ENCODE results near the gene UBE2QL1.

The UBE2QL1 gene

GRCh38 chr5:6410421-6410820 lies 38.2 kb upstream of the UBE2QL1 start:
- no peaks in the 10 kb centered on the region for H3K4me1 ChIP-seq

GRCh38 chr5:6411141-6411540 lies 37.5 kb upstream of the UBE2QL1 start:
- TF ChIP-seq CTCF (IDR thresholded peaks at IDR 0.05): no peak
- no peak for DNase-seq
- Histone ChIP-seq H3K4me3 (no peak overlapping the region), H3K36me3 (no peaks in the 10 kb centered on the region), H3K4me1 (no peaks in the 10 kb centered on the region), H3K9me3 (no peaks in the 10 kb centered on the region), H3K27ac (no peak overlapping the region), H3K27me3 (peaks cover 0 to 16% of the 10 kb centered on the region in 2 donors)
- intact Hi-C loops (cut with DNase I; ENCODE audit: low total_unique reads): no loop called here

More at GRCh38 chr5:6410421-6410820, 38.2 kb upstream of the UBE2QL1 start:
- DNase-seq: no peak
- Histone ChIP-seq H3K9me3 (no peaks in the 10 kb centered on the region), H3K27ac (no peak overlapping the region), H3K27me3 (peaks cover 0 to 16% of the 10 kb centered on the region in 2 donors), H3K36me3 (no peaks in the 10 kb centered on the region), H3K4me3 (no peak overlapping the region)
- TF ChIP-seq CTCF (IDR thresholded peaks at IDR 0.05): no peak
- intact Hi-C loops (cut with DNase I; ENCODE audit: low total_unique reads): no loop called here

GRCh38 chr5:6412811-6413210 lies 35.8 kb upstream of the UBE2QL1 start:
- peaks cover 0 to 12% of the 10 kb centered on the region in 2 donors for H3K27me3 ChIP-seq
- intact Hi-C loops (cut with DNase I; ENCODE audit: low total_unique reads): no loop called here
- TF ChIP-seq CTCF (IDR thresholded peaks at IDR 0.05): no peak
- no peak overlapping the region for H3K27ac ChIP-seq
- no peak for DNase-seq
- H3K4me3 ChIP-seq: no peak overlapping the region
- no peaks in the 10 kb centered on the region for H3K36me3 ChIP-seq
- no peaks in the 10 kb centered on the region for H3K4me1 ChIP-seq
- H3K9me3 ChIP-seq: no peaks in the 10 kb centered on the region

GRCh38 chr5:6417657-6418056 lies 31.0 kb upstream of the UBE2QL1 start:
- DNase-seq: no peak
- TF ChIP-seq CTCF (IDR thresholded peaks at IDR 0.05): no peak
- Histone ChIP-seq H3K4me3 (no peak overlapping the region), H3K36me3 (no peaks in the 10 kb centered on the region), H3K27me3 (peaks cover 0 to 2% of the 10 kb centered on the region in 2 donors), H3K4me1 (peaks cover 0 to 16% (median 8%) of the 10 kb centered on the region in 4 donors), H3K27ac (no peak overlapping the region), H3K9me3 (no peaks in the 10 kb centered on the region)
- intact Hi-C loops (cut with DNase I; ENCODE audit: low total_unique reads): no loop called here

GRCh38 chr5:6418679-6419276 lies 29.9 kb upstream of the UBE2QL1 start:
- peaks cover 0 to 16% (median 8%) of the 10 kb centered on the region in 4 donors for H3K4me1 ChIP-seq
- intact Hi-C loops (cut with DNase I; ENCODE audit: low total_unique reads): no loop called here

More at GRCh38 chr5:6418679-6419276, 29.9 kb upstream of the UBE2QL1 start:
- no peak for TF ChIP-seq CTCF (IDR thresholded peaks at IDR 0.05)
- no peaks in the 10 kb centered on the region for H3K36me3 ChIP-seq
- no peak overlapping the region for H3K4me3 ChIP-seq
- H3K9me3 ChIP-seq: no peaks in the 10 kb centered on the region
- no peak for DNase-seq
- H3K27ac ChIP-seq: no peak overlapping the region
- peaks cover 0 to 2% of the 10 kb centered on the region in 2 donors for H3K27me3 ChIP-seq

All from tibial artery (tissue), 4 donors.